Measurements from ENCODE around the gene POU6F2.

DNA sequence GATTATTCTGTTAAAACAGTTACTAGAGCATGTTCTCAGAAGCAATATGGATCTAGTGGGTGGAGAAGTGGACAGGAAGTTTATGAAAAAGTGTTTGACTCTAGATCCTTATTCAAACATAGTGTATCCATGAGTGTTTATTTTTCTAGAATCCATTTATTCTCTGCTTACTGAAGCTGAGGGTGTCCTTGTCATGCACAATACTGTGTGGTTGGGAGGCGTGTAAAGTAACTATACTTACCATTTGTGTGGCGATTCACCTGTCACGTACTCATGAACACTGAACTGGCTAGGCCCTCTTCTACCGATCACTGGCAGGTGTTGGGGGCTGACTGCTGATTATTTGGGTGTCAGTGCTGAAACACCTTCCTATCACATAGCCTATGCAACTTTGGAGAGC, 74.0 kb downstream of the POU6F2 start:
- TF ChIP-seq POLR2A (IDR thresholded peaks at IDR 0.05): no peak
- TF ChIP-seq, protein P1, sequence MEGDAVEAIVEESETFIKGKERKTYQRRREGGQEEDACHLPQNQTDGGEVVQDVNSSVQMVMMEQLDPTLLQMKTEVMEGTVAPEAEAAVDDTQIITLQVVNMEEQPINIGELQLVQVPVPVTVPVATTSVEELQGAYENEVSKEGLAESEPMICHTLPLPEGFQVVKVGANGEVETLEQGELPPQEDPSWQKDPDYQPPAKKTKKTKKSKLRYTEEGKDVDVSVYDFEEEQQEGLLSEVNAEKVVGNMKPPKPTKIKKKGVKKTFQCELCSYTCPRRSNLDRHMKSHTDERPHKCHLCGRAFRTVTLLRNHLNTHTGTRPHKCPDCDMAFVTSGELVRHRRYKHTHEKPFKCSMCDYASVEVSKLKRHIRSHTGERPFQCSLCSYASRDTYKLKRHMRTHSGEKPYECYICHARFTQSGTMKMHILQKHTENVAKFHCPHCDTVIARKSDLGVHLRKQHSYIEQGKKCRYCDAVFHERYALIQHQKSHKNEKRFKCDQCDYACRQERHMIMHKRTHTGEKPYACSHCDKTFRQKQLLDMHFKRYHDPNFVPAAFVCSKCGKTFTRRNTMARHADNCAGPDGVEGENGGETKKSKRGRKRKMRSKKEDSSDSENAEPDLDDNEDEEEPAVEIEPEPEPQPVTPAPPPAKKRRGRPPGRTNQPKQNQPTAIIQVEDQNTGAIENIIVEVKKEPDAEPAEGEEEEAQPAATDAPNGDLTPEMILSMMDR (IDR thresholded peaks at IDR 0.05 in 4 of 5, conservative IDR thresholded peaks at IDR 0.05 in 1 of 5): no peak
